Activated CD8-positive, alpha-beta memory T cell treated with anti-CD3 and anti-CD28 coated beads, Interleukin-2, amount 10 ng/mL, durations not matched to agents 7 days and 5 days (primary cell): ENCODE data around the gene SYNPO2L. TPM values are rescaled to one million over a fixed set of nuclear protein-coding genes. Genes with fewer than 3 reads are reported as not detected.
A peak's percentile ranks its signal among the peaks of the same experiment; 100 is the strongest.
"Not testable (repeated sequence)": the region's sequence is repeated elsewhere in the genome, so short reads cannot be mapped to it uniquely, and the experiment has no call there.

Experiments used
- ATAC-seq: fragments of 150-1000 bp; cut with Tn5 transposase; one replicate; pipeline ENCODE4 v1.10.0; 2021; ENCODE audit warnings: moderate library complexity
- CTCF ChIA-PET: fragments of 350-600 bp; sonication (Branson Sonifier 250); formaldehyde crosslinking; loops from one replicate; lab custom pipeline; 2021; ENCODE audit warnings: antibody characterized with exemption; lab: Charles Lee
- DNase-seq: peaks from one replicate; pipeline ENCODE4 v3.0.0-alpha.2; 2020
- H3K27ac Mint-ChIP-seq: one replicate; pipeline ENCODE4 v1.8.0; 2021; ENCODE audit warnings: mild to moderate bottlenecking, mixed read lengths
- H3K27me3 Mint-ChIP-seq: one replicate; pipeline ENCODE4 v1.8.0; 2021; ENCODE audit warnings: mixed read lengths
- H3K36me3 Mint-ChIP-seq: one replicate; pipeline ENCODE4 v1.8.0; 2021; ENCODE audit warnings: mild to moderate bottlenecking, mixed read lengths
- H3K4me1 Mint-ChIP-seq: one replicate; pipeline ENCODE4 v1.8.0; 2021; ENCODE audit warnings: mixed read lengths
- H3K4me3 Mint-ChIP-seq: one replicate; pipeline ENCODE4 v1.8.0; 2021; ENCODE audit warnings: mild to moderate bottlenecking, moderate library complexity, mixed read lengths
- H3K9me3 Mint-ChIP-seq: one replicate; pipeline ENCODE4 v1.8.0; 2022; ENCODE audit warnings: low read depth, mixed read lengths
- total RNA-seq, 2 experiments: library from RNA; stranded (reverse); gene quantifications; one replicate each; pipeline ENCODE4 v1.2.3, GENCODE V29; 2021

The SYNPO2L gene
- total RNA-seq, 2 experiments from 2014 or later = 0.06 TPM; not detected in 1

DNA sequence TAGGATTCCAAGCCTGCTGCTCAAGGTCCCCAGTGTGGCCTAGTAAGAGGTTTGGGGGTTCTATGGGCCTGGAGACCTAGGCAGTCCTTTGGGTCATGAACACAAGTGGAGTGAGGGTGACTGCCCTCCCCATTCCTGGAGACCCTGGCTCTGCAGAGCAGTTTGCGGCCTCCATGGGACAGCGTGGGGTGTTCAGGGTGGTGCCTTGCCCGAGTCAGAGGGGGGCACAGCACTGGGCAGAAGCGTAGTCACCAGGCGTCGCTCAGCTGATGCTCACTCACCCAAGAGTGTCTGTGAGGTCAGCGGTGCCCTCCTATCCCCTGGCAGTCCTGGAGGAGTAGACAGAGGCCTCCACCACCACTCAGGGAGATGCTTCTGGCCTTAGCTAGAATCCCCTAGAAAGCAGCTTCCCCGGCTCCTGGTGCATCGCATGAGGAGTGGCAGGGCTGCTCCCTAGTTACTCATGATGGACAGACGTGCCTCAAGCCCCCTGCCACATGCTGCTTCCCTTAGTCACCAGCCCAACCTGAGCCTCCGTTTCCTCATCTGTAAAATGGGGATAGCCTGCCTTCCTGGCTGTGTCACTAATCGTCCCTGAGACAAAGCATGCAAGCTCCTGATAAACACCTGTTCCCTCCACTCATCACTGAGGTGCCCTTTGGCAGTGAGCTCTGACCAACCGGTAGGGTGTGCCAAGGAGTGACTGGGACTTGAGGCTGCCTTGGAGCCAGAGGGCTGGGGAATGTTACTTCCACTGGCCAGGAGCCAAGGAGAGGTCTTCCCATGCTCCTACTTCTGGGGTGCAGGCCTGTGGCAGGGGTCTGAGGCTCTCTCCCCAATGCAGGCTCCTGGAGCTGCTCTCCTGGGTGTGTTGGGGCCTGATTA lies 8.6 kb upstream of the SYNPO2L start:
- DNase-seq, H3K36me3 Mint-ChIP-seq, ATAC-seq, H3K27me3 Mint-ChIP-seq, H3K27ac Mint-ChIP-seq, H3K9me3 Mint-ChIP-seq, H3K4me3 Mint-ChIP-seq, H3K4me1 Mint-ChIP-seq, CTCF ChIA-PET: not testable (repeated sequence)

DNA sequence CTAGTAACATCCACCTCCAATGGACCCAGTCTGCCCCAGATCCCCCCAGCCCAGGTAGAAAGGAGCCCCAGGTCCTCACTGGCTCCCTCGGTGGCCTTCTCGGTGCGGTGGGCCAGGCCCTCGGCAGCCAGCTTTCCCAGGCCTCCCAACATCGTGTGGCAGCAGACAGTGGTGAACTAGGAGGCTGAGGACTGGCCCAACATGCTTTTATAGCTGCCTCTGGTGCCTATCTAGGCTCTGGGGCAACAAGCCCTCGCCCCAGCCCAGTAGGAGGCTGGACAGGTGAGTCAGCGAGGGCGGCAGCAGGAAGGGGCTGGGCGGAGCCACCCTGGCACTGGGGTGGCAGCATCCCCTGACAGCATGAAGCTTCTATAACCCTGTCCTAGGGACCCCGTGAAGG lies 7.8 kb upstream of the SYNPO2L start:
- CTCF ChIA-PET, ATAC-seq, H3K27ac Mint-ChIP-seq, H3K4me3 Mint-ChIP-seq, H3K27me3 Mint-ChIP-seq, DNase-seq, H3K4me1 Mint-ChIP-seq, H3K9me3 Mint-ChIP-seq, H3K36me3 Mint-ChIP-seq: not testable (repeated sequence)

DNA sequence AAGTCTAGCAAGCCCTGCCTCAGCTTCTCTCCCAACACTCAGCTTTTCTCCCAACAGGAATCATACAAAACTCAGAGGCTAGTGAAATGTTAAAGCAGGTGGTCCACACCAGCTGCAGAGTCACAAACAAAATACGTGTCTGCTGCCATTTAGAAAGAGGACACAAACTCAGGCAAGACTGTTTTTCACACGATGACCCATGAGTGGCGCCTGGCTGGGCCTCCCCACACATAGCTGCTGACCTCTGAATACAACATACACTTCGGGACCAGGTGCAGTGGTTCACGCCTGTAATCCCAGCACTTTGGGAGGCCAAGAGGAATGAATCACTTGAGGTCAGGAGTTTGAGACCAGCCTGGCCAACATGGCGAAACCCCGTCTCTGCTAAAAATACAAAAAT lies 6.9 kb upstream of the SYNPO2L start:
- DNase-seq, H3K4me3 Mint-ChIP-seq, H3K27ac Mint-ChIP-seq, ATAC-seq, H3K9me3 Mint-ChIP-seq, H3K4me1 Mint-ChIP-seq, CTCF ChIA-PET, H3K36me3 Mint-ChIP-seq, H3K27me3 Mint-ChIP-seq: not testable (repeated sequence)

DNA sequence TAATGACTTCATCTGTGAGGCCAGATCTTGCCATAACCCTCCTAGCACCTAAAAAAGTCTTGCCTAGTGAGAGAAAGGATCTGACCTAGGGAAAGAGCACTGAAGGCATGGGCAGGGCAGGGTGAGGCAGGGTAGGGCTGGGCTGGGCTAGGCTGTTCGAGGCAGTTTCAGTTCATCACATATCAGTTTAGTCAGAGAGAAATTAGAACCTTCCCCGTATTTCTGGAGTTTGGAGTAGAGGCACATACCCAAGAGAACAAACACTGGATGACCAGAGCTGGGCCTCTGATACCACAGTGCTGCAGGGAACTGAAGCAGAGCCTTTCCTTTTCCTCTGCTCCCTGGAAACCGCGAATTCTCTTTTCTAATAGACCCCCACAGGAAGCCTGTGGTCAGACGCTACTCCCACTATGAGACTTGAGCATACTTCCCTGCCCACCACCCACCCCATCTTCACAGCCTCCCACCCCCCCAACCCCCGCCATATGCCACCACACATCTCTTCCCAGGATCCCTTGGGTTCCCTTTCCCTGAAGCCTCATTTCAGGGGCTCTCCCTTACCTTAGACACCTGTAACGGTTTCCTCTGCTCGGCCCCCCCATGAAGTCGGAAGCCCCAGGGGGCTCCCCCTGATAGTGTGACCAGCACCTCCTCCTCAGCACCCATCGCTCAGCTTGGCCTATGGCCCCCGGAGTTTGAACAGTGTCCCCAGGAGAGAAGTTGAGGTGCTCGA lies 406 bp downstream of the SYNPO2L start:
- H3K4me3 Mint-ChIP-seq = no peak overlapping the region
- H3K36me3 Mint-ChIP-seq = no peaks in the 10 kb centered on the region
- CTCF ChIA-PET = interaction anchor here (1.2 kb wide), 1 partner anchor 10 kb away, joined by 3 read pairs; no protein-coding TSS in a partner anchor
- H3K9me3 Mint-ChIP-seq = no peaks in the 10 kb centered on the region
- ATAC-seq = peak; percentile 60
- no peak for DNase-seq
- no peak overlapping the region for H3K27ac Mint-ChIP-seq
- no peaks in the 10 kb centered on the region for H3K27me3 Mint-ChIP-seq
- peaks cover 16% of the 10 kb centered on the region for H3K4me1 Mint-ChIP-seq

DNA sequence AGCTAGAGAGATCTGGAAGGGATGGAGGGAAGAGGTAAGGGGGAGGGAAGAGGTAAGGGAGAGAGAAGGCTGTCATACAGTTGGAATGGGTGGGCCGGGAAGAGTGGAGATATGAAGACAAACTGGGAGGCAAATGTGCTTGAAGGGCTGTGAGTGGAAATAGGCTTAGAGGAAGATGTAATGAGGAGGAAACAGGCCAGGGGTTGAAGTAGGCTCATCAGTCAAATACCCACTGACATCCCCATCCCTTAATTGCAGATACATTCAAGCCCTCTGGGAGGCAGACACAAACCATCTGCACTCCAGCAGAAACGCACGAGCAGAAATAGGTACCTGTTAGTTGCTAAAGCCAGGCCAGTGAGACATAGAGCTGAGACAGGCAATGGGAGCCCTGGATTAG lies 2.1 kb downstream of the SYNPO2L start:
- Mint-ChIP-seq H3K27ac (no peak overlapping the region), H3K27me3 (no peaks in the 10 kb centered on the region), H3K36me3 (no peaks in the 10 kb centered on the region), H3K4me1 (peaks cover 16% of the 10 kb centered on the region), H3K9me3 (no peaks in the 10 kb centered on the region), H3K4me3 (no peak overlapping the region)
- DNase-seq (no peak), ATAC-seq (no peak)
- CTCF ChIA-PET = interaction anchor here (1.2 to 1.5 kb wide), 2 partner anchors 9 to 26 kb away, joined by 3 to 7 read pairs; no protein-coding TSS in a partner anchor

DNA sequence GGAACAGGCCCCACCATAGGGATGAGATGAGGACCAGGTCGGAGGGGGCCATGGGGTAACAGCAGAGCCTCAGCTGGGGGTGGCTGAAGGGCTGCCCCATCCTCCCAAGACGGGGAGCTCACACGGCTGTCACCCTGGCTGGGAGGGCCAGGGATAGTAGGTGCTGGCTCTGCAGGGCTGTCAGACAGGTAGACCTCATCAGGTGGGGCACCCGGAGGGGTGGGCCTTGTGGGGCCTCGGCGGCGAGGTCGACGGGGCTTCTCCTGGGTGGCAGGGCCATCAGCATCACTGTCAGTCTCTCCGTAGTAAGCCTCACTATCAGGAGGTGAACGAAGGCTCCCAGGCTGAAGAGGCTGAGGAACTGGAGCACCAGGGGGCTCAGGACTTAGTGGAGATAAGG lies 2.6 kb downstream of the SYNPO2L start:
- Mint-ChIP-seq H3K4me3 (no peak overlapping the region), H3K4me1 (peaks cover 16% of the 10 kb centered on the region), H3K27ac (no peak overlapping the region), H3K9me3 (no peaks in the 10 kb centered on the region), H3K27me3 (no peaks in the 10 kb centered on the region), H3K36me3 (no peaks in the 10 kb centered on the region)
- CTCF ChIA-PET = interaction anchor here (1.2 to 1.5 kb wide), 2 partner anchors 9 to 26 kb away, joined by 3 to 7 read pairs; no protein-coding TSS in a partner anchor
- no peak for ATAC-seq
- DNase-seq = no peak

DNA sequence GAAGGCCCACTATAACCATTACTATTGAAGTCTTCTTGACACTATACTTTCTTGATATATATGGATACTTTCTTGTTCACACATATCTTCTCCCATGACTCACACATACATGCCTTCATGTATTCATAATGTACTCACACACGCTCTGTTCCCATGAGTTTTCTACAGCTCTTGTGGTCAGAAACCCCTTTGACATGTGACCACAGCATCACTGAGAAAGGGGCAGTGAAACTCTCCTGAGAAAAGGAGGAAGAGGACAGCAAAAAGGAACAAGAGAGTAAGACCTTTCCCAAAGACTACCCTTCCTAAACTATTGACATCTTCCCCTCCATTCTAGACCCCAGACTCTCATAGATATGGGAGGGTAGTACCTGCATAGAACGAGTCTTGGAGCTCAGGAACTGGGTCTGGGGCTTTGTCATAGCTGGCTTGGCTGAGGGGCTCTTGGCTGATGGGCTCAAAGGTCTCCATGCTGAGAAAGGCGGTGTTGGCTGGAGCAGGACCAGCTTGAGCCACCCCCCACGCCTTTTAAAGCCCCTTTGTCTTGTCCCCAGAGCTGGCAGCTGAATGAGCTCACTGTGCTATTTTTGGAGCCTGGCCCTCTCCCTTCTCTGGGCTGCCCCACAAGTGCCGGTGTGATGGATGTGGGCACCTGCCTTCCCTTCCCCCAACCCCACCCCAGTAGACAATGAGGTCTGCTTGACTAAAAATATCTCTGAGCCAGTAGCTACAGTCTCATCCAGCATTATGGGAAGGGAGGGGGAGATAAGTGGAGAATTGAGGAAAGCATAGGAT lies 5.1 kb downstream of the SYNPO2L start:
- H3K9me3 Mint-ChIP-seq = no peaks in the 10 kb centered on the region
- DNase-seq (no peak), ATAC-seq (peak; percentile 10)
- no peaks in the 10 kb centered on the region for H3K36me3 Mint-ChIP-seq
- no peaks in the 10 kb centered on the region for H3K27me3 Mint-ChIP-seq
- CTCF ChIA-PET = interaction anchor here (1.0 to 9.4 kb wide), 3 partner anchors 121 to 126 kb away, joined by 3 to 151 read pairs (median 4); no protein-coding TSS in a partner anchor
- no peak overlapping the region for H3K27ac Mint-ChIP-seq
- no peak overlapping the region for H3K4me3 Mint-ChIP-seq
- H3K4me1 Mint-ChIP-seq = peaks cover 11% of the 10 kb centered on the region

DNA sequence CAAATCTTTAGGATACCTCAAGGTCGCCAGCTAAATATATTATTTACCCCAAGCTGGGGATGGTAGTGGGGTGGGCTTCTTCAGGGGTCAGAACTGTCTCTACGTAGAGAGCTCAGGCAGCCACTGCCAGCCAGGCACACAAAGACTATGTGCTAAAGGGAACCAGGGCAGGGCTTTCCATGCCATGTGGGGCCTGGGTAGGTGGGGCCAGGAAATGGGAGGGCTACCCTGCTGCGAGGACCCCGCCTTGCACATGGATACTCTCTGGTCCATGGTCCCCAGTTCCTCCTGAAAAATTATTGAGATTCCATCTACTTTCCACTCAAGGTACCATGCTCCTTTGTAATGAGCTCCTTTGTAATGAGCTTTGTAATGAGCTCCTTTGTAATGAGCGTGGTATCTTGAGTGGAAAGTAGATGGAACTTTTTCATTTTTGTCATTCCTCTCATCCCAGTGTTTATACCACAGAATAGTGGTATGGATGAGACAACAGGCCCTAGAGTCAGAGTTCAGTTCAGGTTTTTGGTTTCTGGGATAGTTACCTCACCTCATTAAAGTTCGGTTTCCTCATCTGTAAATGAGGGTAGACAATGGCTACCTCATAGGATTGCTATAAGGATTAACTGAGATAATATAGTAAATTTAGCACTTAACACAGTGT lies 5.8 kb downstream of the SYNPO2L start:
- CTCF ChIA-PET = interaction anchor here (9.4 kb wide), 1 partner anchor 120 kb away, joined by 151 read pairs; no protein-coding TSS in a partner anchor

DNA sequence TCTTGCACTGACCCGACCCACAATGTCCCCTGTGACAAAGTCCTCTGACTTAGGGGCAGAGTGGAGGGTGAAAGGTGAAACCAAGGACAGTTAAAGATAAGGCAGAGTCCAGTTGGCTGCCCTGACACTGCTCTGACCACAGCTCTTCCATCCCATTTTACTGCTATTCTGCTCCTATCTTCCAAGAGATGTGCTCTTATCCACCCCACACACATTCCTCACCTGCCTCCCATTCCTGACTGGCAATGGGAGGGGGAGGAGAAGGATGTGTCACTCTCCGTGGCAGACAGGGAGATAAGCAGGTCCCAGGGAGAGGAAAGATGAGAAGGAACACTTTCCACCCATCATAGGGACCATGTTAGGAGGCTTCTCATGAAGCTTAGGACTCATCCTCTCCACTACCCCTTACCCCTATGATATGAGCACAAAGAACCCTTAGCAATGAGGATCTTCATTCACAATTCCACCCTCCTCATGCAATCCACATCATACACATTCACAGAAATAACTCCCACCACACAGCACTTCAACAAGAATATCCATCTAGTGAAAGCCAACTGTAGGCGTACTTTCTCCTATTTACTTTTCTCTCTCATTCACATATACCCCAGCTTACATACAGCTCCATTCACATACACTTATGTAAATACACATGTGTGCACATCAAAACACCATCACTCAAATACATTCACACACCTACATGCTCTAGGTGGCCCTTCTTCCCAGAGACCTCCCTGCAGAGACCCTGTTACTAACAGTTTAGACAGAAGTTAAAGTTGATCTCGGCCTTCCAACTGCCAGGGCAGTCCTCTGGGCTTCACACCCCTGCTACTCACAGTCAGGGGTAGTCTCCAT lies 6.6 kb downstream of the SYNPO2L start:
- Mint-ChIP-seq H3K4me1 (peaks cover 16% of the 10 kb centered on the region), H3K27me3 (no peaks in the 10 kb centered on the region), H3K4me3 (no peak overlapping the region), H3K9me3 (no peaks in the 10 kb centered on the region), H3K27ac (no peak overlapping the region), H3K36me3 (no peaks in the 10 kb centered on the region)
- no peak for ATAC-seq
- DNase-seq = no peak
- CTCF ChIA-PET = interaction anchor here (9.4 kb wide), 1 partner anchor 119 kb away, joined by 151 read pairs; no protein-coding TSS in a partner anchor

More for the DNA sequence above, 5.8 kb downstream of the SYNPO2L start:
- ATAC-seq (no peak), DNase-seq (no peak)
- Mint-ChIP-seq H3K27ac (no peak overlapping the region), H3K9me3 (no peaks in the 10 kb centered on the region), H3K36me3 (no peaks in the 10 kb centered on the region), H3K4me1 (peaks cover 9% of the 10 kb centered on the region), H3K4me3 (no peak overlapping the region), H3K27me3 (no peaks in the 10 kb centered on the region)

DNA sequence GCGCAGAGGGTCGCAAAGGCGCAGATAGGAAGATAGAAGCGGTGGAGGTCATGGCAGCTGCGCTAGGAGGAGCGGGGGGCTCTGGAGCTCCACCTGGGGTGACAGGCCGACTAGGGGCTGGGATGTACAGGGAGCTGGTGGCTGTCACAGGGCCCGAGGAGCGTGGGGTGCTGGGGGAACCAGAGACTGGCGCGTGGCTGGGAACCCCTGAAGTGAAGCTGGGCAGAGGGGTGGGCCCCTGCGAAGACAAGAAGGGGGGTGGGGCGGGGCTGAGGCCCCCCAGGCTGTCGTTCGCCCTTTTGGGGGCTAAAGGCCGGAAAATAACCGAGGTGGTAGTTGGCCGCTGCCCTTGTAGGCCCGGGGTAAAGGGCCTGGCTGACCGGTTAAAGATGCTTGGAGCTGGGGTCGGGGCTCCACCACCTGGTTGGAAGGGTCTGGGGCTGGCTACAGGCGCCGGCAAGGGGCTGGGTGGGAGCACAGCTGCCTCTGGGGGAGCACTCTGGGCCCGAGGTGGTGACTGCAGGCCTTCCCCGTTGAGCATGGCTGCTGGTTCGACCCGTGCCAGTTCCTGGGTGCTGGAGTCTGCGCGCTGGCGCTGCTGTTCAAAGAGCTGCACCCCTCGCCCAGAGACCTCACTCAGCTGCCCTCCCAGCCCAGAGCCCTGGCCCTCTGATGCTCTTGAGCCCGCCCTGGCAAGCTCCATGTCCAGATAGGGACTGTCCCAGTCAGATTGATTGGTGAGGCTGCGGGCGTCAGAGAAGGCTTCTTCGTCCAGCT lies 7.8 kb downstream of the SYNPO2L start:
- peaks cover 25% of the 10 kb centered on the region for H3K4me1 Mint-ChIP-seq

DNA sequence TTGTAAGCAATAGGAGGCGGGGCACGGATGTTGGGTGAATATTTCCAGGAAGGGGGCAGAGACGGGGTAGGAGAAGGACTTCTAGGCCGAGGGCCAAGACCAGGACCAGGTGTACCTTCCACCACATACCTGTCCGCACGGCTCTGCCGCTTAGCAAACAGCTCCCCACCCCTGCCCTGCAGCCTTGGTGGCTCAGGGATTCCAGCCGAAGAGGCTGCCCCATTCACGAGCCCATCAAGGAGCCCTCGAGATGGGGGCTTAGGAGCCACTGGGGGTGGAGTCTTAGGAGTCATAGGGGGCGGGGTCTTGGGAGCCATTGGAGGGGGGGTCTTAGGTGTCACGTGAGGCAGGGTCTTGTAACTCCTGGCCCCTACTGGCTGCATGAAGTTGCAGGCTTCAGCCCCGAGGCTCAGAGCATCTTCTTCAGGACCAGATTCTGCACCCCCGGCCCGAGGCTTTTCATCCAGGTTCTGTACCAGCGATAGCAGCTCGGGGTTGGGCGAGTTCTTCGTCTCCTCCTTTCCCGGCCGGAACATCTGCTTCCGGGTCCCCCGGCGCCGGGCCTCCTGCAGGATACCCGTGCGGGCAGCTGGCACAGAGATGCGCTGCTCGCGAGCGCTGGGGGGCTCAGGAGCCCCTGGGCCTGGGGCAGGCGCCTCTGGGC lies 8.5 kb downstream of the SYNPO2L start:
- DNase-seq (no peak), ATAC-seq (no peak)
- H3K9me3 Mint-ChIP-seq = no peaks in the 10 kb centered on the region
- no peaks in the 10 kb centered on the region for H3K27me3 Mint-ChIP-seq
- H3K27ac Mint-ChIP-seq = no peak overlapping the region
- H3K4me1 Mint-ChIP-seq = peaks cover 25% of the 10 kb centered on the region
- H3K4me3 Mint-ChIP-seq = peak overlapping the region; percentile 9
- CTCF ChIA-PET = interaction anchor here (1.4 to 9.4 kb wide), 2 partner anchors 117 to 384 kb away, joined by 4 to 151 read pairs; no protein-coding TSS in a partner anchor
- no peaks in the 10 kb centered on the region for H3K36me3 Mint-ChIP-seq

More for the DNA sequence above, 7.8 kb downstream of the SYNPO2L start:
- ATAC-seq (no peak), DNase-seq (no peak)
- Mint-ChIP-seq H3K27me3 (no peaks in the 10 kb centered on the region), H3K4me3 (peak overlapping the region; percentile 9), H3K36me3 (no peaks in the 10 kb centered on the region), H3K9me3 (no peaks in the 10 kb centered on the region), H3K27ac (no peak overlapping the region)
- CTCF ChIA-PET = interaction anchor here (0.8 to 9.4 kb wide), 3 partner anchors 56 to 384 kb away, joined by 3 to 151 read pairs (median 4); no protein-coding TSS in a partner anchor
